ENCODE data around the gene UNC5B.

Gene UNC5B

GRCh38 chr10:71255808-71256660 is 43.7 kb downstream of the UNC5B start:
- DNase-seq, result peak; percentile 87

GRCh38 chr10:71256661-71257318 is 44.4 kb downstream of the UNC5B start:
- DNase-seq, result no peak

- DNase-seq, result no peak
Observed at GRCh38 chr10:71257319-71257997, 45.1 kb downstream of the UNC5B start.

GRCh38 chr10:71258046-71258445 is 45.7 kb downstream of the UNC5B start:
- no peak for DNase-seq

- DNase-seq, result no peak
Observed at GRCh38 chr10:71258446-71259145, 46.2 kb downstream of the UNC5B start.

- no peak for DNase-seq
Observed at GRCh38 chr10:71259282-71259681, 46.9 kb downstream of the UNC5B start.

GRCh38 chr10:71259815-71260501 is 47.6 kb downstream of the UNC5B start:
- peak; percentile 64 for DNase-seq

GRCh38 chr10:71260622-71261325 is 48.4 kb downstream of the UNC5B start:
- DNase-seq, result peak; percentile 68

- peak; percentile 87 for DNase-seq
Observed at GRCh38 chr10:71262027-71262426, 49.7 kb downstream of the UNC5B start.

- no peak for DNase-seq
Observed at GRCh38 chr10:71262817-71263216, 50.4 kb downstream of the UNC5B start.

GRCh38 chr10:71263376-71263775 is 51.0 kb downstream of the UNC5B start:
- no peak for DNase-seq

- DNase-seq, result no peak
Observed at GRCh38 chr10:71264345-71265200, 52.2 kb downstream of the UNC5B start.

- no peak for DNase-seq
Observed at GRCh38 chr10:71265201-71265575, 52.8 kb downstream of the UNC5B start.

GRCh38 chr10:71265618-71266146 is 53.3 kb downstream of the UNC5B start:
- no peak for DNase-seq

GRCh38 chr10:71266147-71266917 is 54.0 kb downstream of the UNC5B start:
- DNase-seq, result no peak

GRCh38 chr10:71266918-71267442 is 54.6 kb downstream of the UNC5B start:
- DNase-seq, result no peak

GRCh38 chr10:71267508-71268240 is 55.3 kb downstream of the UNC5B start:
- no peak for DNase-seq

GRCh38 chr10:71268247-71268691 is 55.9 kb downstream of the UNC5B start:
- peak; percentile 64 for DNase-seq

- no peak for DNase-seq
Observed at GRCh38 chr10:71268758-71269157, 56.4 kb downstream of the UNC5B start.
